DND-41 (cell line): ENCODE results near the gene WNT9B.

ENCODE experiments used
- ATAC-seq: fragments of 200-7000 bp; cut with Tn5 transposase; 3 replicates; pipeline ENCODE4 v1.9.1; 2021; ENCODE audit warnings: low read depth; ENCODE audit not compliant: insufficient read depth
- DNase-seq: peaks from one replicate; pipeline ENCODE4 v3.0.0-alpha.2; 2020
- H2AFZ ChIP-seq: 2 replicates; pipeline ENCODE4 v1.6.0; 2012; ENCODE audit warnings: low read depth, low read length
- H3K27ac ChIP-seq: 2 replicates; pipeline ENCODE4 v1.5.1; 2012; ENCODE audit warnings: low read length, inconsistent platforms
- H3K27me3 ChIP-seq: fragments of 200-600 bp; sonication (generic); 2 replicates; pipeline ENCODE4 v1.6.0; 2012; ENCODE audit warnings: low read length, mild to moderate bottlenecking, inconsistent platforms; ENCODE audit not compliant: insufficient read depth, poor library complexity
- H3K36me3 ChIP-seq: 2 replicates; pipeline ENCODE4 v1.5.1; 2012; ENCODE audit warnings: low read length, inconsistent platforms; ENCODE audit not compliant: insufficient read depth
- H3K4me1 ChIP-seq: 2 replicates; pipeline ENCODE4 v1.5.1; 2012; ENCODE audit warnings: mild to moderate bottlenecking, low read length; ENCODE audit not compliant: insufficient read depth
- H3K4me2 ChIP-seq: 2 replicates; pipeline ENCODE4 v1.6.0; 2012; ENCODE audit warnings: mild to moderate bottlenecking, moderate library complexity, low read length, inconsistent platforms; ENCODE audit not compliant: insufficient read depth
- H3K4me3 ChIP-seq, 2 experiments: fragments of 200-600 bp in 1 of 2; shearing (Covaris generic) in 1 of 2; 2 replicates each; pipeline ENCODE4 v1.5.1; 2012 to 2016; ENCODE audit warnings: inconsistent platforms in 2 of 2, low read length in 2 of 2, mild to moderate bottlenecking in 2 of 2, low read depth in 1 of 2, moderate library complexity in 1 of 2
- H3K79me2 ChIP-seq: 2 replicates; pipeline ENCODE4 v1.6.0; 2012; ENCODE audit warnings: low read length, inconsistent platforms; ENCODE audit not compliant: insufficient read depth
- H3K9ac ChIP-seq: 2 replicates; pipeline ENCODE4 v1.6.0; 2012; ENCODE audit warnings: low read depth, mild to moderate bottlenecking, inconsistent platforms, low read length, moderate library complexity
- H3K9me3 ChIP-seq: 2 replicates; pipeline ENCODE4 v1.5.1; 2012; ENCODE audit warnings: low read length, moderate library complexity, mild to moderate bottlenecking, inconsistent platforms; ENCODE audit not compliant: insufficient read depth, severe bottlenecking
- H4K20me1 ChIP-seq: 2 replicates; pipeline ENCODE4 v1.6.0; 2012; ENCODE audit warnings: low read length; ENCODE audit not compliant: insufficient read depth
- CTCF ChIP-seq: IDR thresholded peaks from 2 replicates; pipeline ENCODE4 v1.5.1; 2012; ENCODE audit warnings: borderline replicate concordance, low read length, moderate library complexity, mild to moderate bottlenecking; ENCODE audit not compliant: poor library complexity, severe bottlenecking; ENCODE audit errors: extremely low read depth
- EZH2 ChIP-seq: IDR thresholded peaks from 3 replicates; pipeline ENCODE4 v1.6.1; 2012; ENCODE audit warnings: borderline replicate concordance, low read depth, mild to moderate bottlenecking, moderate library complexity, low read length, inconsistent platforms; ENCODE audit not compliant: severe bottlenecking

Gene WNT9B

GRCh38 chr17:46820592-46821450 lies 30.6 kb upstream of the WNT9B start:
- Histone ChIP-seq H3K27me3 (peaks cover 9% of the 10 kb centered on the region), H3K79me2 (no peaks in the 10 kb centered on the region), H3K4me1 (no peaks in the 10 kb centered on the region), H2AFZ (no peak overlapping the region), H3K9ac (no peak overlapping the region), H3K4me2 (no peak overlapping the region), H3K36me3 (no peaks in the 10 kb centered on the region), H3K27ac (no peak overlapping the region), H3K9me3 (no peaks in the 10 kb centered on the region), H4K20me1 (no peaks in the 10 kb centered on the region), H3K4me3 (no peak overlapping the region)
- TF ChIP-seq EZH2 (no peak), CTCF (no peak)
- ATAC-seq, result no peak
- no peak for DNase-seq

GRCh38 chr17:46821482-46822387 lies 29.6 kb upstream of the WNT9B start:
- no peaks in the 10 kb centered on the region for H3K79me2 ChIP-seq
- H3K27ac ChIP-seq, result no peak overlapping the region
- no peaks in the 10 kb centered on the region for H3K9me3 ChIP-seq
- DNase-seq, result no peak
- H3K4me2 ChIP-seq, result no peak overlapping the region
- H4K20me1 ChIP-seq, result no peaks in the 10 kb centered on the region
- TF ChIP-seq CTCF (no peak), EZH2 (no peak)
- no peak overlapping the region for H2AFZ ChIP-seq
- H3K27me3 ChIP-seq, result peaks cover 6% of the 10 kb centered on the region
- ATAC-seq, result no peak
- H3K4me1 ChIP-seq, result no peaks in the 10 kb centered on the region
- H3K4me3 ChIP-seq, result no peak overlapping the region
- H3K36me3 ChIP-seq, result no peaks in the 10 kb centered on the region
- H3K9ac ChIP-seq, result no peak overlapping the region

GRCh38 chr17:46822388-46822921 lies 28.9 kb upstream of the WNT9B start:
- Histone ChIP-seq H3K9me3 (no peaks in the 10 kb centered on the region), H3K4me1 (no peaks in the 10 kb centered on the region), H4K20me1 (no peaks in the 10 kb centered on the region), H2AFZ (no peak overlapping the region), H3K4me2 (no peak overlapping the region), H3K79me2 (no peaks in the 10 kb centered on the region), H3K36me3 (no peaks in the 10 kb centered on the region), H3K4me3 (no peak overlapping the region), H3K27ac (no peak overlapping the region), H3K27me3 (no peaks in the 10 kb centered on the region), H3K9ac (no peak overlapping the region)
- no peak for DNase-seq
- ATAC-seq, result no peak
- peak; percentile 39 for TF ChIP-seq CTCF
- no peak for TF ChIP-seq EZH2
